Thyroid gland (tissue), 4 donors: ENCODE data around the gene F2R.

Experiments used
- CTCF ChIP-seq, 6 experiments: fragments of 200-600 bp in 3 of 6; fragments of 450-650 bp in 3 of 6; sonication (generic) in 3 of 6; IDR thresholded peaks; one replicate each; pipeline ENCODE4 v1.5.1; 2016 to 2019; ENCODE audit warnings: antibody characterized with exemption in 6 of 6, mild to moderate bottlenecking in 2 of 6, inconsistent platforms in 1 of 6, moderate library complexity in 1 of 6
- POLR2A ChIP-seq, 2 donors: fragments of 450-650 bp; IDR thresholded peaks; one replicate each; pipeline ENCODE4 v1.6.1; 2017; ENCODE audit warnings: antibody characterized with exemption in 2 of 2, mild to moderate bottlenecking in 2 of 2, moderate library complexity in 1 of 2

GRCh38 chr5:76763136-76763535 lies 47.2 kb downstream of the F2R start:
- no peak for TF ChIP-seq CTCF (IDR thresholded peaks at IDR 0.05)
- TF ChIP-seq POLR2A (IDR thresholded peaks at IDR 0.05), result no peak
